HG03108 (cell line): ENCODE measurements around the gene MYO9A.
"Not testable (repeated sequence)": the region's sequence is repeated elsewhere in the genome, so short reads cannot be mapped to it uniquely, and the experiment has no call there.

ENCODE experiments used
- ATAC-seq: cut with Tn5 transposase; IDR thresholded peaks from one replicate; pipeline ENCODE4 v1.9.1; 2021; ENCODE audit warnings: moderate library complexity; ENCODE audit not compliant: unreplicated experiment

The MYO9A gene

DNA sequence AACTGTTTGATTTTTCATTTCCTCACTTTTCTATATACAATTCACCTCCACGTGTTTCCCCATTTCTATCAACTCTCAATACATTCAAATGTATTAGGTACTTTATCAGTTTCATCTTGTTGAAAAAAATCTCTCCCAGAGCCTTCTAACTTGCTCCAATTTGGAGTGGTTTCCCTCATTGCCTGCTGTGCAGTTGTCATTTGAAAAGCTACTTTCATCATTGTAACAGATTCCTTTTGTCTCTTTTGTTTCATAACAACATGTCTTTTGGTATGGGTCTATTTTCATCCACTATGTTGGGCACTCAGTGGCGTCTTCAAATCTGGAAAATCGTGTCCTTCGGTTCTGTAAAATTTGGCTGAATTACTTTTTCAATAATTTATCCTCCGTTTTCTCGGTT is 232.6 kb downstream of the MYO9A start:
- no peak for ATAC-seq

DNA sequence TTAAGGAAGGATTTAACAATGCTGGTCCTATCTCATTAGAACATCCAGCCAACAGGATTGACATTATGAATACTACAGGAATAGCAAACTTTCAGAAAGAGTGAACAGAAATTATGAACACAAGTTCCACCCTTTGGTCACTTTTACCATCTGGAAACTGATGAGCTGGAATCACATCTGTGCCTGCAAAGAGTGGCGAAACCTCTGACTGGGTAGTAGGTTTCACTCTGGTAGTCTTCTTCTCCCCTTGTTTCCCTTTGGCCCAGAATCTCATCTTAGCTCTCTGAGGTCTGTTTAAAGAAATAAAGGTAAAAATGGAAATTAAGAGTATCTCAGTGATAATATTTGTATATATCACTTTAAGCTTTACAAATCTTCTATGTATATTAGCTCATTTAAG is 234.5 kb downstream of the MYO9A start:
- no peak for ATAC-seq

DNA sequence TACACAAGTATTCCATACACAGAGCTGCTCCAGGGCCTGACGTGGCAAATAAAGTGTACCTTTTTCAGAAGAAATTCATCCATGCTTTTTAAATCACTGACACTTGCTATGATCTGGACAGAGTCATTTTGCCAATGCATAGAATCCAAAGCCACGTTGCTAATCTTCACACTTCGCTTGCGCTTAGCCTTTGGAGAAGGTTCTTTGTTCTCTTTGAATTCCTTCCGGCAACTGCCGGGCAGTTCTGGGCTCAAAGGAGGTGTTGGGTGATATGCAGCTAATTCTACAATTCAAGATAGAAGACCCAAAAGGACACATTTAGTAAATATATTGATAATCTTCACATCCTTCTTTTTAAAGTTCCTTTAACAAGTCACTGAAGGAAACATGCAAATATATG is 237.7 kb downstream of the MYO9A start:
- no peak for ATAC-seq

DNA sequence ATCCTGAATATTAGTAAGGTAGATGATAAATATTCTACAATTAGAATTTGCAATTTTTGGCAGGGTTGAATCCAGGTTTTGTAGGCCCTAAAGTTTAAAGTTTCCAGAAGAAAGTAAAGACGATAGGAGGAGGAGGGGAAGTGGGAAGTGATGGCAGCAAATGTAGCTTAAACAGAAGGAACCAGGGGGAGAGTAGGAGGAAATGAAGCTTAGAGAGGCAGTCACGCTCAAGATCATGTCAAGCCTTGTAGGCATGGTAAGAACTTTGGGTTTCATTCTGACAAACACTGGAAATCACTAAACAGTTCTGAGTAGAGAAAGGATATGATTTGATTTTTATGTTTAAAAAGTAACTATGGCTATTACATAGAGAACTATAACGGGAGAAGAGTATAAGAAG is 243.7 kb downstream of the MYO9A start:
- ATAC-seq, result peak; percentile 43

DNA sequence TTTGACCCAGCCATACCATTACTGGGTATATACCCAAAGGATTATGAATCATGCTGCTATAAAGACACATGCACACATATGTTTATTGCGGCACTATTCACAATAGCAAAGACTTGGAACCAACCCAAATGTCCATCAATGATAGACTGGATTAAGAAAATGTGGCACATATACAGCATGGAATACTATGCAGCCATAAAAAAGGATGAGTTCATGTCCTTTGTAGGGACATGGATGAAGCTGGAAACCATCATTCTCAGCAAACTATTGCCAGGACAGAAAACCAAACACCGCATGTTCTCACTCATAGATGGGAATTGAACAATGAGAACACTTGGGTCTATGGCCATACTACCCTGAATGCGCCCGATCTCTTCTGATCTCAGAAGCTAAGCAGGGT is 259.7 kb downstream of the MYO9A start:
- ATAC-seq, result not testable (repeated sequence)

DNA sequence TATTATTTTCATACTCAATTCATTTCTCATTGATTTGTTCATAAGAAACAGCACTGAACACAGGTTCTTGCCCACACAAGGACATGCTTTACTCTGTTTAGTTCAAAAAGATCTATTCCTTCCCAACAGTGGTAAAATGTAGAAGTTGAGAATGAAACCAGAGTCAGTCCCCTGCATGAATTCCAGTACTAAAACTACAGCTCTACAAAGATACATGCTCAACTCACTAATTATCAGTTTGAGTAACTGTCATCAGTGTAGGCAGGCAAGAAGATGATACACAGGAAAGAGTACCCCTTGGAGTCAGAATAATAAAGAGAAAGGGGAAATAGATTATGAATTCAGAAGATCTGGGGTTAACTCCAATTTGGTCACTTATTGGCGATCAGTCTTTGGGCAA is 264.4 kb downstream of the MYO9A start:
- ATAC-seq, result no peak

DNA sequence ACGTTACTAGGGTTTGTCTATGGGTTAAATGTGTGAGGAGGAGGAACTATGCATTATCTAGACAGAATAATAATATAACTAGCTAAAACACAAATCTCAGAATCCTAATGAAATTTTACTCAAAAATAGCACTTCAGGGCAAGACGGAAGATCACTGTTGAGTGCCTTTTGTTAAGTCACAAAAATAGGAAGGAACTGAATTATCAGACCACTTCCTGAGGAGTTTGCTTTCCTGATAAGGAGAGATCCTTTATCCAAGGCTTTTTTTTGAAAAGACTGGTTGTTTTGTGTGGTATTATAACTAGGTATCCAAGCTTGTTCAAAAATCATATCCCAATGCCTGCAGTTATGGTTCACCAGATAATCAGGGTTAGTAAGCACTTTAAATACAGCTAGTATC is 273.0 kb downstream of the MYO9A start:
- ATAC-seq, result no peak

DNA sequence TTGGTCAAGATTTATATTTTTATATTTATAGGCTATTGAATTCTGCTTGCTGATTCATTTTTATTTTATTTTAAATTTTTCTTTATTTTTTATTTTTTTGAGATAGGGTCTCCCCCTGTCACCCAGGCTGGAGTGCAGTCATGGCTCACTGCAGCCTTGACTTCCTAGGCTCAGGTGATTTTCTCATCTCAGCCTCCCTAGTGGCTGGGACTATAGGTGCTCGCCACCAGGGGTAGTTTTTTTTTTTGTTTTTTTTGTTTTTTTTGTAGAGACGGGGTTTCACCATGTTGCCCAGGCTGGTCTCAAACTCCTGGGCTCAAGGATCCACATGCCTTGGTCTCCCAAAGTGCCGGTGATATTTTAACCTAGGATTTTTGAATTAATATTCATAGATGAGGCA is 276.4 kb downstream of the MYO9A start:
- ATAC-seq, result no peak

DNA sequence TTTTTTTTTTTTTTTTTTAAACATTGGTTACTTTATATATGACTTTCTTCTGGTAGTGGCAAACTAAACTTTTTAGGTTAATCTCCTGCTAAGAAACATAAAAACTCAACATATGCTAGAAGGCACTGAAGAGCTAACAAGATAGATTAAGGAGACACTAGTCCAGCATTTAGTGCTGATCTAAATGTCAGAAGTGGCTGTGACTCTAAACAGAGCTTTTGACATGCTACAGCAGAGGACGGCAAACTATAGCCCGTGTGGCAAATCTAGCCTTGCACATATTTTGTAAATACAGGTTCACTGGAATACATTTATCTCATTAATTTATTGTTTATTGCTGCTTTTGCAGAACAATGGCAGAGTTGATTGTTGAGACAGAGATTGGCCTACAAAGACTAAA is 287.0 kb downstream of the MYO9A start:
- no peak for ATAC-seq

DNA sequence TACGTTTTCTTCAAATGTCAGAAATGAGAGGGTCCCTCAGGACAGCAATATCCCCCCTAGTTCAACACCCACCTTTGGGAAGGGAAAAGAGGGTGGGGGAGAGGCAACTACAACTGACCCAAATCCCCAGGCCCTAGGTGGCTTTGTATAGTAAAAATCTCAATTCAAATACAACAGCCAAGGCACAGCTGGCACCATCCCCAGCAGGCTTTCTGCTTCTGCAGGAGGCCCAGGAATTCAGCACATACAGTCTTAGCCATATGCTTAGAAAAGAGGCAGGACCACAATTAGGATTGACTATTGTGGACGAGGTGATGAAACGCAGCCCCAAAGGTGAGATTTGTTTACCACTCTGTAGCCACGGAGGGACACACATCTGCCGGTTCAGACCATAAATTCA is 291.8 kb downstream of the MYO9A start:
- ATAC-seq, result no peak

DNA sequence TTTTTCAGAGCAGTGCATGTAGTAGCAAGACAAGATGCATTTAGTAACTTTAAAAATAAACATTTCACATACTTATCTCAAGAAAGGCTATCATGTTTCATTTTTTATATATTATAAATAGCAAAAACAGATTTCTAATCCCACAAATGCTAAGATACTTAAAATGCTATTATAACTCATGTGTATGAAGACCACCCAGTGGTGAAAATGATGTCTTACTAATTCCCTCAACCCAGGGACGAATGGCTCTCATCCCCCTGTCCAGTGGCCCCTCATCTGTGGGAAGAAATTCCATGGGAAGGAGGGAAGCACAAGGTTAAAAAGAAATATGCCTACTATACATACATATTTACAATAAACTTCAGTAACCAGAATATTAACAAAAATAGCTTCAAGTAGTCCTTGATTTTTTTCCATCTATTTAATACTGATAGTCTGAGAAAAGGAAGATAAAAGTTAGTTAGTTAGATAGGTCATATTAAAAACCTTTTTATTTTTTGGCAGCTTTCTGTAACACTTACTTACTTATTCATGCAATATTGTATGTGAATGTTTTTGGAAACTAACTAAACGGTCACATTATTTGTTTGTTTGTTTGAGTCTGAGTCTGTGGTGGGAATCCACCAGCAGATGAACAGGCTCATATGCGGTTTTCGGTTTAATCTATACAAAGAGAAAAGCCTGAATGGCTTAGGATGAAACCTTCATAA is 292.8 kb downstream of the MYO9A start:
- ATAC-seq, result no peak

DNA sequence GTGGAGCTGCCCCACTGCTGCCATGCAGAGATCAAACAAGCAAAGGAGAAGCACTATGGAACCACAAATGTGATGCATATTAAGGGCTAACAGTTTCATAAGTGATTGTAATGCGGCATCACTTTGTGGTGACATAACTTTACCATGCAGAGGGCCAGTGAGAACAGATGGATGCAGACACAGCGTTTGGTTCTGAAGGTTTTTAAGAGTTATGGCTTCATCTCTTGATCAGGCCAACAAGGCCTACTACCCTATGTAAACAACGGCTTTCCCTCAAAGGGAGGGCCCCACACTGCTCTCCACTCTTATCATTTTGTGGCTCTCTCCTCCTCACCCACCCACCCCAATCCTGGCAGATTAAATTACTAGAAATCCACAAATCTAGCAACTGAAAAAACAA is 294.1 kb downstream of the MYO9A start:
- ATAC-seq, result no peak

DNA sequence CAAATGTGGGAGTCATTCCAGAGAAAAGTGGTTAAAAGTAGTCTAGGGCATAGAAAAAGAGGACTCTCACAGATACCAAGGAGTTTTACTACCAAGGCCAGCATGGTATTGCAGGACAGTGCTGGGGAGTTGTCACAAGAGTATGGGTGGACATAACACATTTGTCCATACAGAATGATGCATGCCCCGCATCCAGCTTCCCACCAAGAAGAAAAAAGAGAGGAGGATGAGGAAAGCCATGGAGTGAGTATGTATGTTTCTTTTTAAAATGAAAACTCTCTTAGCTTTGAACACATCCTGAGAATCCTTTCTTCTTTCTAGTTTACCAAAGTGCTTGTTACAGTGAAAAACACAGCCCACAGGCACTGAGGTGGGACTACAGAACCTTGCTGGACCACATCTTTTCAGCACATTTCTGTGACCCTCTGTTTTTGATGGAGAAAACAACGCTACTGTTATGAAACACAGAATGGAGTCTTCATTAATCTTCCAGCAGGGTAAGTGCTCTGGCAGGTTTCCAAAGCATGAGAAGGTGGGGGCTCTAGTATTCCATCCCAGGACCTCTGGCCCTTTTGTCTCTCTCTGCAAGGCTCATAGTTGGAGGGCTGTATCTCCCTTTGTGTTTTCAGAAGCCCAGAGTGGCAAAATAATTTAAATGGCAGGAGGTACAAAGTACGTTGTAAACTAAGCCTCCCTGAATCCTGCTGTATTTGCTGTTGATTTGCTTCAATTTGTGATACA is 294.9 kb downstream of the MYO9A start:
- no peak for ATAC-seq

DNA sequence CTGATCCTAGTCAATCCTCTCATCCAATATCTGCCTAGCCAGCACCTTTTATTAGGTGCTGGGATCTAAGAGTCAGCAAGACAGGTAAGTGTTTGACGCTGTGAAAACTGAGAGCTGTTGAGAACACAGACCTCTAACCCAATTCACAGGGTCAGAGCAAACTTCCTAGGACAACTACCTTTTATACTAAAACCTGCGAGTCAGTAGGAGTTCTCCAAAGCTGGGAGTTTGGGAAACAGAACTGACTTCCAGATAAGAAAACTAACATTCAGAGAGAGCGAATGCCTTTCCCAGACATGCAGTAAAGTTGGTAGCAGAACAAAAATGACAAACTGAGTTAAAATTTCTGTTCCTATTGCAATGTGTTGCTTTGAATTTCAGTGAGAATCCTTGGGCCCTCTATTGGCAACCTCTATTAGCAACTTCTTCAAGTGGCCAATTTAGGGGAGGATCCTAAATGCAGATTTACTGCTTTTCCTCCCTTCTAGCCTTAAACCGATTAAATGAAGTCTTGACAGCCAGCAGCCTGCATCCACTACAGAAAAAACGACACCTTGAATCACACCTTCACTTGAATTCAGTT is 296.3 kb downstream of the MYO9A start:
- no peak for ATAC-seq

DNA sequence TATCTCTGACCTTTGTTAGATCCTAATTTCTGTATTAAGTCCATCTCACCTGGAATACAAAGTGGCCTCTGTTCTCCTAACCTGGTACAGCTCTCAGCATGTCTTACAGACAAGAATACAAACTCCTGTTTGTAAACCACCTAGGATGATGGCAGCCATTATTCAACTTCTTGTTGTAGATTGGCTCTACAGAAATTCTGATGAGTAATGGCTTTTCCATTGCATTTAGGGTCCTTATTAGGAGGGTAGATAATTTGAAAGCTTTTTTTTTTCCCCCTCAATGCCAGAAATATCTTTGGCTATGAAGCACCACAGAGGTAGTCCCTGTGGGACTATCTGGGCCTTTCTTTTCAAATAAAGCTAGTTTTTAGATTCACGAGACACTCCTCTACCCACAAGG is 297.8 kb downstream of the MYO9A start:
- no peak for ATAC-seq

DNA sequence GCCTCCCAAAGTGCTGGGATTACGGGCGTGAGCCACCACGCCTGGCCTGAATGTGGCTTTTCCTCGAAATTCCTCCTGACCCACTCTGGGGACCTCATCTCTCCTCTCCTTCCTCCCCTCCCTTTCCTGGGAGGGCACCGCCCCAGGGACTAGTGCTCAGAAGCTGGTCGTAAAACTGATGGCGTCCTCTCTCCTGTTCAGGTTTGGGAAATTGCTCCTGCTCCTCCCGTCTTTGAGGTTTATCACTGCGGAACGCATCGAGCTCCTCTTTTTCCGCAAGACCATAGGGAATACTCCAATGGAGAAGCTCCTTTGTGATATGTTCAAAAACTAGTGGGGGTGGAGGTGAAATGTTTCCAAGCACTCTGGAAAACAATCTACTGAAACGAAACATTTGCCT is 300.6 kb downstream of the MYO9A start:
- ATAC-seq, result no peak

DNA sequence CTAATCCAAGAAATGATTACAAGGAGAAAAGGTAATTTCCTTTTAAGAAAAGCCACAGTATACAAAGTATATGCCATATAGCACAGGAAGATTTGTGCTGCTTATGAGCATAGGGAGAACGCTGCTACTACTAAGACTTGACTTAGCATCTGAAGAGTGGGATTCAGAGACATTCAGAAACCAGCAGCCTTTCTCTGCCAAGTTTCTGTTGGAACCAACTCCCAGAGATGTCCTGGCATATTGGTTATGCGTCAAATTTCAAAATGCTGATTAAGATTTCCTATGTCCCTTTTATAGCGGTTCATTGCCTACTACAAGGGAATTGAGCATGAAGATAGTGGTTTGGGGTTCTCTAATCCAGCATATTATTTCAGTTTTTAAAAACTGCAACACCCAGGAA is 302.6 kb downstream of the MYO9A start:
- no peak for ATAC-seq

DNA sequence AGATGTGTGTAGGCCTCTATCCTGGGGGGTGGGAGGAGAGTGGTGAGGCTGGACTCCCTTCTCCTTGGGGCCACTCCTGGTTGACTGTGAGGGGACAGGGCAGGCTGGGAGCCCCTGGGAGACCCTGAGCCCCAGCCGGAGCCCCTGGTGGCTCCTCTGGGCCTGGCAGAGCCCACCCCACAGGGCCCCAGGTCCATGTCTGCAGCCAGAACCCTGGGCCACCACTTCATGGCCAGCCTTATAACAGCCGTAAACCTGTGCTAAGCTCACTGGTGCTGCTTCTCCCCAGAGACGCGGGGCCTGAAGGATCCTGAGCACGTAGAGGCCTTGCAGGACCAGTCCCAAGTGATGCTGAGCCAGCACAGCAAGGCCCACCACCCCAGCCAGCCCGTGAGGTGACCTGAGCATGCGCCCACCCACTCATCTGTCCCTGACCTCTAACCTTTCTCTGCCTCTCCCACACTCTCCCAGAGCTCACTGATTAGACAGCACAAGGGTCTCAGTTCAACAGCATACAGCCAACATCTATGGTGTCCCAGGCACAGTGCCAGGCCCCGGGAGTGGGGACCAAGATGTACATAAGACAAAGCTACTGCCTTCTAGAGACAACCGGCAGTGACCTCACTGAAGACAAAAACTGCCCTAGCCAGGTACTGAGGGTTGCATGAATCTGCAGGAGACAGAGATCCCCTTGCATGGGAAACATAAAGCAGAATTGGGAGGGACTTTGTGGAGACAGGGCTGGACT is 304.1 kb downstream of the MYO9A start:
- no peak for ATAC-seq

DNA sequence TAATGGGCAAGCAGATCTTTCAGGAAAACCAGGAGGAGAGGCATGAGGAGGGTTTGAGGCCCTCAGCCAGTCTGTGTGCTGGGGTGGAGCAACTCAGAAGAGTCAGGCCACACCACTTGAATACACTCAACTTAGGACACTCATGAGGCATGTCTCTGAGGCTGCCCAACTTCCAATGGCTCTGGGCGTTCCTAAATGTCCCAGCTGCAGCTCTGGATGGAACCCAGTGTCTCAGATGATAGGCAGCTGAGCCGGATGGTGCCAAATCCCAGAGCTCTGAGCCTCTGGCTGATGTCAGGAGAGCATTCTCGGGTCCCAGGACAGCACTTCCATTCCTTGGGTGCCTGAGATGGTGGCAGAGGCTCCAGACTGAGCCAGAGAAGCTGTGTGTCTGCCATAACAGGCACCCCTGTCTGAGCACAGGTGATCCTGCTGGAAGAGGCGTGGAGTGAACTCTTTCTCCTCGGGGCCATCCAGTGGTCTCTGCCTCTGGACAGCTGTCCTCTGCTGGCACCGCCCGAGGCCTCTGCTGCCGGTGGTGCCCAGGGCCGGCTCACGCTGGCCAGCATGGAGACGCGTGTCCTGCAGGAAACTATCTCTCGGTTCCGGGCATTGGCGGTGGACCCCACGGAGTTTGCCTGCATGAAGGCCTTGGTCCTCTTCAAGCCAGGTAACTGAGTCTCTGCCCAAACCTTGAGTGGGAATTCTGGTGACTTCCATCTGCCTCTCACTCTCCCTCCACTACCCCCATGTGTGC is 304.8 kb downstream of the MYO9A start:
- ATAC-seq, result no peak

DNA sequence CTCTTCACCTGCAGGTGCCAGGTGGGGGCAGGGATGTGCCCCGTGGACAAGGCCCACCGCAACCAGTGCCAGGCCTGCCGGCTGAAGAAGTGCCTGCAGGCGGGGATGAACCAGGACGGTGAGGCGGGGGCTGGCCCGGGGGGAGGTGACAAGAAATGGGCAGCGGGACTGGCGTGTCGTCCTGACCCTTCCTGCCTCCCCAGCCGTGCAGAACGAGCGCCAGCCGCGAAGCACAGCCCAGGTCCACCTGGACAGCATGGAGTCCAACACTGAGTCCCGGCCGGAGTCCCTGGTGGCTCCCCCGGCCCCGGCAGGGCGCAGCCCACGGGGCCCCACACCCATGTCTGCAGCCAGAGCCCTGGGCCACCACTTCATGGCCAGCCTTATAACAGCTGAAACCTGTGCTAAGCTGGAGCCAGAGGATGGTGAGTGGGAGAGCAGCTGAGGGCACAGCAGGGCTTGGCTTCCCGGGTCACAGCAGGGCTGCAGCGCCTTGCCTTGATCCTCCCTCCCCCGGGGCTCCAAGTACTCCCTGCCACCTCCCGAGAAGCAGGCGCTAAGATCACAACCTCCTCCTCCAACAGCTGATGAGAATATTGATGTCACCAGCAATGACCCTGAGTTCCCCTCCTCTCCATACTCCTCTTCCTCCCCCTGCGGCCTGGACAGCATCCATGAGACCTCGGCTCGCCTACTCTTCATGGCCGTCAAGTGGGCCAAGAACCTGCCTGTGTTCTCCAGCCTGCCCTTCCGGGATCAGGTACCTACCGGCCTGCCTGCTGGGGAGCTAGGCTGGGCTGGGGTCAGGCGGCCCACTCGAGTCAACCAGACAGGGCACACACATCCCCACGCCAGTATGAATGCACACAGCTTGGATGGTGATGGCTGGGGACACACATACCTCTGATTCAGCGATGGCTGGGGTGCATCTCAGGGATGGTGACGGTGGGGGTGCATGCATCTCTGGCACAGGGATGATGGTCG is 305.9 kb downstream of the MYO9A start:
- no peak for ATAC-seq
